HepG2 (cell line): ENCODE measurements around the gene AJUBA. TPM values are rescaled to one million over a fixed set of nuclear protein-coding genes. Genes with fewer than 3 reads are reported as not detected.
A peak's percentile ranks its signal among the peaks of the same experiment; 100 is the strongest.

ENCODE experiments used
- CBFB ChIP-seq: sonication (generic); formaldehyde crosslinking; IDR thresholded peaks from 2 replicates; pipeline ENCODE4 v1.4.0; 2020; ENCODE audit warnings: missing genetic modification reagents
- CTCF ChIP-seq: sonication (generic); formaldehyde crosslinking; IDR thresholded peaks from 2 replicates; pipeline ENCODE4 v1.5.0; 2020; ENCODE audit warnings: mild to moderate bottlenecking, missing genetic modification reagents, moderate library complexity
- EHMT2 ChIP-seq: fragments of 200-600 bp; sonication (generic); IDR thresholded peaks from 2 replicates; pipeline ENCODE4 v1.7.0; 2017; ENCODE audit warnings: antibody characterized with exemption, low read depth, low read length, borderline replicate concordance
- EZH2 ChIP-seq: conservative IDR thresholded peaks from 2 replicates; pipeline ENCODE4 v1.6.1; 2012; ENCODE audit warnings: mild to moderate bottlenecking, low read depth, low read length, moderate library complexity
- HNRNPL ChIP-seq: fragments of 200-400 bp; formaldehyde crosslinking; IDR thresholded peaks from 2 replicates; pipeline ENCODE4 v1.6.1; 2017; ENCODE audit warnings: mild to moderate bottlenecking, low read depth, low read length
- JDP2 ChIP-seq: sonication (generic); formaldehyde crosslinking; IDR thresholded peaks from 2 replicates; pipeline ENCODE4 v1.8.1; 2022; ENCODE audit warnings: missing genetic modification reagents, borderline replicate concordance
- KLF16 ChIP-seq, 2 experiments: sonication (generic) in 1 of 2; formaldehyde crosslinking in 1 of 2; IDR thresholded peaks; 2 replicates each; pipeline versions ENCODE4 v1.6.1 to v1.8.0; 2016 to 2023; ENCODE audit warnings: missing genetic modification reagents in 2 of 2, missing compliant biosample characterization in 1 of 2
- MIXL1 ChIP-seq: IDR thresholded peaks from 2 replicates; pipeline ENCODE4 v1.6.1; 2016
- NCOA1 ChIP-seq: sonication (generic); formaldehyde crosslinking; IDR thresholded peaks from 2 replicates; pipeline ENCODE4 v1.9.0; 2021; ENCODE audit warnings: missing genetic modification reagents
- NCOR1 ChIP-seq: fragments of 200-600 bp; sonication (generic); IDR thresholded peaks from 2 replicates; pipeline ENCODE4 v1.7.0; 2017; ENCODE audit warnings: antibody characterized with exemption, low read length, borderline replicate concordance
- NFE2L2 ChIP-seq: fragments of 150-350 bp; IDR thresholded peaks from 2 replicates; pipeline ENCODE4 v1.6.1; 2014; ENCODE audit warnings: low read length
- PRPF4 ChIP-seq: fragments of 200-400 bp; formaldehyde crosslinking; IDR thresholded peaks from 2 replicates; pipeline ENCODE4 v1.6.1; 2016; ENCODE audit warnings: low read length, low read depth; ENCODE audit not compliant: poor library complexity, severe bottlenecking
- REPIN1 ChIP-seq: sonication (generic); formaldehyde crosslinking; IDR thresholded peaks from 2 replicates; pipeline ENCODE4 v1.8.0; 2022; ENCODE audit warnings: missing genetic modification reagents, low read depth, mild to moderate bottlenecking, borderline replicate concordance
- RFX3 ChIP-seq: IDR thresholded peaks from 2 replicates; pipeline ENCODE4 v1.6.1; 2016; ENCODE audit warnings: missing biosample characterization, missing genetic modification reagents
- SIX4 ChIP-seq: sonication (generic); formaldehyde crosslinking; IDR thresholded peaks from 2 replicates; pipeline ENCODE4 v1.4.0; 2020; ENCODE audit warnings: missing genetic modification reagents
- SNAI1 ChIP-seq: sonication (generic); formaldehyde crosslinking; IDR thresholded peaks from 2 replicates; pipeline ENCODE4 v1.5.0; 2020; ENCODE audit warnings: mild to moderate bottlenecking, missing genetic modification reagents, borderline replicate concordance
- TEAD2 ChIP-seq: sonication (generic); formaldehyde crosslinking; IDR thresholded peaks from 2 replicates; pipeline ENCODE4 v1.9.0; 2021; ENCODE audit warnings: missing genetic modification reagents
- TEAD3 ChIP-seq: optimal IDR thresholded peaks from 2 replicates; pipeline ENCODE3; 2016; ENCODE audit warnings: borderline replicate concordance
- ZBTB8A ChIP-seq: sonication (generic); formaldehyde crosslinking; IDR thresholded peaks from 2 replicates; pipeline ENCODE4 v1.4.0; 2020; ENCODE audit warnings: mild to moderate bottlenecking, low read depth, missing genetic modification reagents, borderline replicate concordance
- ZFYVE20 ChIP-seq: sonication (generic); formaldehyde crosslinking; IDR thresholded peaks from 2 replicates; pipeline ENCODE4 v1.8.0; 2023; ENCODE audit warnings: low read depth, mild to moderate bottlenecking, moderate library complexity, missing genetic modification reagents, borderline replicate concordance
- ZNF136 ChIP-seq: sonication (generic); formaldehyde crosslinking; IDR thresholded peaks from 2 replicates; pipeline ENCODE4 v1.8.1; 2022; ENCODE audit warnings: low read depth, mild to moderate bottlenecking, moderate library complexity, missing genetic modification reagents
- ZNF225 ChIP-seq: sonication (generic); formaldehyde crosslinking; IDR thresholded peaks from 2 replicates; pipeline ENCODE4 v1.4.0; 2020; ENCODE audit warnings: mild to moderate bottlenecking, missing genetic modification reagents
- ZNF496 ChIP-seq: sonication (generic); formaldehyde crosslinking; IDR thresholded peaks from 2 replicates; pipeline ENCODE4 v1.8.1; 2023; ENCODE audit warnings: mild to moderate bottlenecking, moderate library complexity, missing genetic modification reagents; ENCODE audit not compliant: insufficient replicate concordance
- ZNF530 ChIP-seq: sonication (generic); formaldehyde crosslinking; IDR thresholded peaks from 2 replicates; pipeline ENCODE4 v1.5.0; 2020; ENCODE audit warnings: low read depth, mild to moderate bottlenecking, missing genetic modification reagents
- ZNF567 ChIP-seq: sonication (generic); formaldehyde crosslinking; IDR thresholded peaks from 2 replicates; pipeline ENCODE4 v1.8.1; 2023; ENCODE audit warnings: mild to moderate bottlenecking, missing genetic modification reagents, borderline replicate concordance
- ZNF614 ChIP-seq: IDR thresholded peaks from 2 replicates; pipeline ENCODE4 v1.6.1; 2018; ENCODE audit warnings: missing biosample characterization, missing genetic modification reagents, inconsistent platforms, borderline replicate concordance
- polyA plus RNA-seq, 8 experiments: library from polyadenylated mRNA; depleted of rRNA in 3 of 8; stranded (reverse) in 7 of 8; unstranded in 1 of 8; fragments of >200 nt; fragmentation: Illumina TruSeq in 4 of 8; extraction: Trizol in 4 of 8; gene quantifications; 2 replicates each; pipeline versions ENCODE4 v1.2.1 to v1.2.3, GENCODE V29; 2011 to 2016; ENCODE audit warnings: low read depth in 4 of 8, missing spikeins in 1 of 8, mixed read lengths in 1 of 8; ENCODE audit not compliant: insufficient read depth in 1 of 8
- total RNA-seq, 5 experiments: library from RNA; depleted of rRNA; stranded (reverse); fragments of >200 nt; fragmentation: Illumina TruSeq; extraction: Trizol; gene quantifications; 2 replicates each; pipeline ENCODE4 v1.2.3, GENCODE V29; 2016; ENCODE audit warnings: low read depth in 1 of 5
- TF ChIP-seq, protein P1 (sequence below): sonication (generic); formaldehyde crosslinking; conservative IDR thresholded peaks from 2 replicates; pipeline ENCODE4 v1.4.0; 2020; ENCODE audit warnings: missing genetic modification reagents
- TF ChIP-seq, protein P2 (sequence below): sonication (generic); formaldehyde crosslinking; IDR thresholded peaks from 2 replicates; pipeline ENCODE4 v1.8.1; 2023; ENCODE audit warnings: missing genetic modification reagents, mild to moderate bottlenecking, borderline replicate concordance

Gene AJUBA
- total and polyA plus RNA-seq, 2 of the 13 experiments (the other 11 are each of a cell fraction or from before 2014, with no cell fraction given), result 157 to 241 TPM

GRCh38 chr14:22977684-22978486 is 4.5 kb downstream of the AJUBA start (continued):
- TF ChIP-seq, protein P1, sequence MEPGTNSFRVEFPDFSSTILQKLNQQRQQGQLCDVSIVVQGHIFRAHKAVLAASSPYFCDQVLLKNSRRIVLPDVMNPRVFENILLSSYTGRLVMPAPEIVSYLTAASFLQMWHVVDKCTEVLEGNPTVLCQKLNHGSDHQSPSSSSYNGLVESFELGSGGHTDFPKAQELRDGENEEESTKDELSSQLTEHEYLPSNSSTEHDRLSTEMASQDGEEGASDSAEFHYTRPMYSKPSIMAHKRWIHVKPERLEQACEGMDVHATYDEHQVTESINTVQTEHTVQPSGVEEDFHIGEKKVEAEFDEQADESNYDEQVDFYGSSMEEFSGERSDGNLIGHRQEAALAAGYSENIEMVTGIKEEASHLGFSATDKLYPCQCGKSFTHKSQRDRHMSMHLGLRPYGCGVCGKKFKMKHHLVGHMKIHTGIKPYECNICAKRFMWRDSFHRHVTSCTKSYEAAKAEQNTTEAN (CRISPR knock-in tag), result no peak
- TF ChIP-seq NCOR1 (peak; percentile 93), CBFB (CRISPR knock-in tag) (peak; percentile 85), PRPF4 (no peak), HNRNPL (peak; percentile 82; the same call in 1 of the 2 replicates), CTCF (CRISPR knock-in tag) (no peak), RFX3 (CRISPR knock-in tag) (peak; percentile 62), ZFYVE20 (CRISPR knock-in tag) (0 out of 2 replicates have a peak, but pooled peaks have one; percentile 22), SNAI1 (CRISPR knock-in tag) (no peak), ZNF136 (CRISPR knock-in tag) (peak; percentile 67; the same call in 1 of the 2 replicates), ZBTB8A (CRISPR knock-in tag) (peak; percentile 73; the same call in 1 of the 2 replicates), KLF16 (CRISPR knock-in tag; IDR thresholded peaks at IDR 0.05) (peak in 1 of 2 experiments; percentile 89; a peak in 1 of 4 replicates), TEAD3 (CRISPR knock-in tag) (peak; percentile 100), ZNF496 (CRISPR knock-in tag) (no peak), ZNF614 (peak; percentile 50; the same call in 1 of the 2 replicates), NCOA1 (no peak), MIXL1 (CRISPR knock-in tag) (peak; percentile 94), NFE2L2 (peak; percentile 5; the same call in 1 of the 2 replicates), SIX4 (CRISPR knock-in tag) (peak; percentile 91), EHMT2 (0 out of 2 replicates have a peak, but pooled peaks have one; percentile 38), ZNF530 (CRISPR knock-in tag) (no peak), REPIN1 (CRISPR knock-in tag) (no peak), EZH2 (no peak), JDP2 (CRISPR knock-in tag) (no peak), TEAD2 (CRISPR knock-in tag) (no peak), ZNF567 (peak; percentile 27; the same call in 1 of the 2 replicates), ZNF225 (CRISPR knock-in tag) (peak; percentile 94)
- TF ChIP-seq, protein P2, sequence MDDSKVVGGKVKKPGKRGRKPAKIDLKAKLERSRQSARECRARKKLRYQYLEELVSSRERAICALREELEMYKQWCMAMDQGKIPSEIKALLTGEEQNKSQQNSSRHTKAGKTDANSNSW (CRISPR knock-in tag), result peak; percentile 83; the same call in 1 of the 2 replicates
